GM19395 (cell line): ENCODE data around the gene RNU7-1.

ENCODE experiments used
- ATAC-seq: cut with Tn5 transposase; IDR thresholded peaks from one replicate; pipeline ENCODE4 v1.9.1; 2021; ENCODE audit warnings: mild to moderate bottlenecking, moderate library complexity; ENCODE audit not compliant: unreplicated experiment

Gene RNU7-1

GRCh38 chr12:6936636-6937480, 6.8 kb upstream of the RNU7-1 start:
- ATAC-seq, result peak; percentile 2

- ATAC-seq, result peak; percentile 87
Observed at GRCh38 chr12:6937481-6938352, 5.9 kb upstream of the RNU7-1 start.

- ATAC-seq, result no peak
Observed at GRCh38 chr12:6938353-6939190, 5.0 kb upstream of the RNU7-1 start.

GRCh38 chr12:6939191-6939540, 4.5 kb upstream of the RNU7-1 start:
- ATAC-seq, result no peak

- ATAC-seq, result no peak
Observed at GRCh38 chr12:6941267-6941666, 2.3 kb upstream of the RNU7-1 start.

GRCh38 chr12:6941782-6942181, 1.8 kb upstream of the RNU7-1 start:
- no peak for ATAC-seq

GRCh38 chr12:6942331-6942665, 1.3 kb upstream of the RNU7-1 start:
- ATAC-seq, result no peak

- ATAC-seq, result peak; percentile 40
Observed at GRCh38 chr12:6943389-6943721, 261 bp upstream of the RNU7-1 start.

GRCh38 chr12:6944381-6945186, 968 bp downstream of the RNU7-1 start:
- ATAC-seq, result peak; percentile 41

- ATAC-seq, result no peak
Observed at GRCh38 chr12:6945613-6946012, 2.0 kb downstream of the RNU7-1 start.

GRCh38 chr12:6946033-6946919, 2.7 kb downstream of the RNU7-1 start:
- no peak for ATAC-seq

GRCh38 chr12:6946920-6947374, 3.3 kb downstream of the RNU7-1 start:
- ATAC-seq, result no peak

- ATAC-seq, result no peak
Observed at GRCh38 chr12:6947615-6948014, 4.0 kb downstream of the RNU7-1 start.

GRCh38 chr12:6948873-6949594, 5.4 kb downstream of the RNU7-1 start:
- ATAC-seq, result no peak

- ATAC-seq, result no peak
Observed at GRCh38 chr12:6950401-6950801, 6.8 kb downstream of the RNU7-1 start.

GRCh38 chr12:6950811-6951540, 7.4 kb downstream of the RNU7-1 start, which contains the start of gene PTPN6:
Gene PTPN6 (plus strand): TSS chr12:6951356. CDS start chr12:6951513, 157 bp downstream.
- ATAC-seq, result peak; percentile 22

- ATAC-seq, result no peak
Observed at GRCh38 chr12:6951551-6952120, 8.0 kb downstream of the RNU7-1 start.
